WTC11 (cell line): Measurements from ENCODE around the gene PVALEF.

Experiments
- CREB1 ChIP-seq: sonication (generic); formaldehyde crosslinking; IDR thresholded peaks from 2 replicates; pipeline ENCODE4 v1.8.0; 2023; ENCODE audit warnings: mild to moderate bottlenecking, missing genetic modification reagents
- ELF4 ChIP-seq: sonication (generic); formaldehyde crosslinking; IDR thresholded peaks from 2 replicates; pipeline ENCODE4 v1.8.1; 2022; ENCODE audit warnings: low read depth, mild to moderate bottlenecking, moderate library complexity, missing genetic modification reagents
- ESRRA ChIP-seq: sonication (generic); formaldehyde crosslinking; IDR thresholded peaks from 2 replicates; pipeline ENCODE4 v1.8.1; 2022; ENCODE audit warnings: mild to moderate bottlenecking, missing genetic modification reagents, borderline replicate concordance
- GABPB1 ChIP-seq: sonication (generic); formaldehyde crosslinking; IDR thresholded peaks from 2 replicates; pipeline ENCODE4 v1.8.1; 2023; ENCODE audit warnings: mild to moderate bottlenecking, missing genetic modification reagents
- IRF2 ChIP-seq: sonication (generic); formaldehyde crosslinking; IDR thresholded peaks from 2 replicates; pipeline ENCODE4 v1.8.0; 2022; ENCODE audit warnings: low read depth, missing genetic modification reagents, borderline replicate concordance
- ZNF121 ChIP-seq: sonication (generic); formaldehyde crosslinking; IDR thresholded peaks from 2 replicates; pipeline ENCODE4 v1.8.0; 2023; ENCODE audit warnings: missing genetic modification reagents
- TF ChIP-seq, protein P1 (sequence below): fragments of 200-600 bp; IDR thresholded peaks from 2 replicates; pipeline ENCODE4 v1.8.0; 2022; ENCODE audit warnings: antibody characterized with exemption
- TF ChIP-seq, protein P2 (sequence below): sonication (generic); formaldehyde crosslinking; IDR thresholded peaks from 2 replicates; pipeline ENCODE4 v1.8.1; 2023; ENCODE audit warnings: mild to moderate bottlenecking, missing genetic modification reagents, borderline replicate concordance
- TF ChIP-seq, protein P3 (sequence below): sonication (generic); formaldehyde crosslinking; IDR thresholded peaks from 2 replicates; pipeline ENCODE4 v1.8.1; 2022; ENCODE audit warnings: low read depth, missing genetic modification reagents, borderline replicate concordance
- TF ChIP-seq, protein P4 (sequence below): sonication (generic); formaldehyde crosslinking; IDR thresholded peaks from 2 replicates; pipeline ENCODE4 v1.8.1; 2023; ENCODE audit warnings: mild to moderate bottlenecking, missing genetic modification reagents, moderate library complexity
- TF ChIP-seq, protein P5 (sequence below): sonication (generic); formaldehyde crosslinking; IDR thresholded peaks from 2 replicates; pipeline ENCODE4 v1.8.1; 2022; ENCODE audit warnings: mild to moderate bottlenecking, moderate library complexity, missing genetic modification reagents
- TF ChIP-seq, protein P6 (sequence below): sonication (generic); formaldehyde crosslinking; IDR thresholded peaks from 2 replicates; pipeline ENCODE4 v1.8.1; 2022; ENCODE audit warnings: low read depth, mild to moderate bottlenecking, moderate library complexity, missing genetic modification reagents, borderline replicate concordance
- TF ChIP-seq, protein P7 (sequence below): fragments of 250-450 bp; sonication (Bioruptor Pico); IDR thresholded peaks from 2 replicates; pipeline ENCODE4 v1.9.0; 2021; ENCODE audit warnings: moderate library complexity, mild to moderate bottlenecking, inconsistent platforms, borderline replicate concordance
- TF ChIP-seq, protein P8 (sequence below): sonication (generic); formaldehyde crosslinking; IDR thresholded peaks from 2 replicates; pipeline ENCODE4 v1.8.1; 2023; ENCODE audit warnings: mild to moderate bottlenecking, missing genetic modification reagents, moderate library complexity

DNA sequence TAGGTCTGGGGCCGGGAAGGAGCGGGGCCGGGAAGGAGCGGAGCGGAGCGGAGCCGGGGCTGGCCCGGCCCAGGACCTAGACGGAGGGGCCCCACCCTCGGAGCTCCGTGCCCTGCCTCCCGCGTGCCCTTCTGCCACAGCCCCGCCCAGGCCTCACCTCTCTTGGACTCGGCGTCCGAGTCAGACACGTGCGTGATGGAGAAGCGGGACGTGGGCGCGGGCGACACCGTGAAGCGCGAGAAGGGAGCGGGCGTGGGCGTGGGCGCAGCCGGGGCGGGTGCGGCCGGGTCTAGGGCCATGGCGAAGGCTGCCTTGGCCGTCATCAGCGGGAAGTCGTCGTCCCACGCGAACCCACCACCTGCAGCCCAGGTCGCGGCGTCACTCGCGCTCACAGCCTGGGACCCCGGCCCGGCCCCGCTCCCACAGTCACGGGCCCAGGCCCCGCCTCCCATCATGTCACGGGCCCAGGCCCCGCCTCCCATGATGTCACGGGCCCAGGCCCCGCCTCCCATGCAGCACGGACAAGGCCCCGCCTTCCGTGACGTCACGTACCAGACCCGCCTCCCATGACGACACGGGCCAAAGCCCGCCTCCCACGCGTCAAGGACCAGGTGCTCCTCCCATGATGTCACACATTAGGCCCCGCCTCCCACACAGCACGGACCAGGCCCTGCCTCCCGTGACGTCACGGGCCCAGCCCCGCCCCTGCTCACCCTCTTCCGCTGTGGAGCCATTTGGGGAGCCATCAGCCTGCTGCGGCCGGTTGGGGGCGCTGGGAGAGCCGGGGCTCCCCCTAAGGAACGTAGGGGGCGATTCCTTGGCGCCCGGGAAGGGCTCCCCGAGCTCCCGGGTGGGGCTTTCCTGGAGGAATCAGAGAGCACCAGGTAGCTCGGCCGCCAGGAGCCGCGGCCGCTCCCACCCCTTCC lies 45.8 kb upstream of the PVALEF start:
- TF ChIP-seq ZNF121 (no peak), ESRRA (CRISPR knock-in tag) (no peak), ELF4 (no peak), IRF2 (no peak), GABPB1 (CRISPR knock-in tag) (no peak), CREB1 (CRISPR knock-in tag) (no peak)
- TF ChIP-seq, protein P1, sequence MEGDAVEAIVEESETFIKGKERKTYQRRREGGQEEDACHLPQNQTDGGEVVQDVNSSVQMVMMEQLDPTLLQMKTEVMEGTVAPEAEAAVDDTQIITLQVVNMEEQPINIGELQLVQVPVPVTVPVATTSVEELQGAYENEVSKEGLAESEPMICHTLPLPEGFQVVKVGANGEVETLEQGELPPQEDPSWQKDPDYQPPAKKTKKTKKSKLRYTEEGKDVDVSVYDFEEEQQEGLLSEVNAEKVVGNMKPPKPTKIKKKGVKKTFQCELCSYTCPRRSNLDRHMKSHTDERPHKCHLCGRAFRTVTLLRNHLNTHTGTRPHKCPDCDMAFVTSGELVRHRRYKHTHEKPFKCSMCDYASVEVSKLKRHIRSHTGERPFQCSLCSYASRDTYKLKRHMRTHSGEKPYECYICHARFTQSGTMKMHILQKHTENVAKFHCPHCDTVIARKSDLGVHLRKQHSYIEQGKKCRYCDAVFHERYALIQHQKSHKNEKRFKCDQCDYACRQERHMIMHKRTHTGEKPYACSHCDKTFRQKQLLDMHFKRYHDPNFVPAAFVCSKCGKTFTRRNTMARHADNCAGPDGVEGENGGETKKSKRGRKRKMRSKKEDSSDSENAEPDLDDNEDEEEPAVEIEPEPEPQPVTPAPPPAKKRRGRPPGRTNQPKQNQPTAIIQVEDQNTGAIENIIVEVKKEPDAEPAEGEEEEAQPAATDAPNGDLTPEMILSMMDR = no peak; the same call in 1 of the 2 replicates
- TF ChIP-seq, protein P2, sequence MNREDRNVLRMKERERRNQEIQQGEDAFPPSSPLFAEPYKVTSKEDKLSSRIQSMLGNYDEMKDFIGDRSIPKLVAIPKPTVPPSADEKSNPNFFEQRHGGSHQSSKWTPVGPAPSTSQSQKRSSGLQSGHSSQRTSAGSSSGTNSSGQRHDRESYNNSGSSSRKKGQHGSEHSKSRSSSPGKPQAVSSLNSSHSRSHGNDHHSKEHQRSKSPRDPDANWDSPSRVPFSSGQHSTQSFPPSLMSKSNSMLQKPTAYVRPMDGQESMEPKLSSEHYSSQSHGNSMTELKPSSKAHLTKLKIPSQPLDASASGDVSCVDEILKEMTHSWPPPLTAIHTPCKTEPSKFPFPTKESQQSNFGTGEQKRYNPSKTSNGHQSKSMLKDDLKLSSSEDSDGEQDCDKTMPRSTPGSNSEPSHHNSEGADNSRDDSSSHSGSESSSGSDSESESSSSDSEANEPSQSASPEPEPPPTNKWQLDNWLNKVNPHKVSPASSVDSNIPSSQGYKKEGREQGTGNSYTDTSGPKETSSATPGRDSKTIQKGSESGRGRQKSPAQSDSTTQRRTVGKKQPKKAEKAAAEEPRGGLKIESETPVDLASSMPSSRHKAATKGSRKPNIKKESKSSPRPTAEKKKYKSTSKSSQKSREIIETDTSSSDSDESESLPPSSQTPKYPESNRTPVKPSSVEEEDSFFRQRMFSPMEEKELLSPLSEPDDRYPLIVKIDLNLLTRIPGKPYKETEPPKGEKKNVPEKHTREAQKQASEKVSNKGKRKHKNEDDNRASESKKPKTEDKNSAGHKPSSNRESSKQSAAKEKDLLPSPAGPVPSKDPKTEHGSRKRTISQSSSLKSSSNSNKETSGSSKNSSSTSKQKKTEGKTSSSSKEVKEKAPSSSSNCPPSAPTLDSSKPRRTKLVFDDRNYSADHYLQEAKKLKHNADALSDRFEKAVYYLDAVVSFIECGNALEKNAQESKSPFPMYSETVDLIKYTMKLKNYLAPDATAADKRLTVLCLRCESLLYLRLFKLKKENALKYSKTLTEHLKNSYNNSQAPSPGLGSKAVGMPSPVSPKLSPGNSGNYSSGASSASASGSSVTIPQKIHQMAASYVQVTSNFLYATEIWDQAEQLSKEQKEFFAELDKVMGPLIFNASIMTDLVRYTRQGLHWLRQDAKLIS (CRISPR knock-in tag) = no peak
- TF ChIP-seq, protein P3, sequence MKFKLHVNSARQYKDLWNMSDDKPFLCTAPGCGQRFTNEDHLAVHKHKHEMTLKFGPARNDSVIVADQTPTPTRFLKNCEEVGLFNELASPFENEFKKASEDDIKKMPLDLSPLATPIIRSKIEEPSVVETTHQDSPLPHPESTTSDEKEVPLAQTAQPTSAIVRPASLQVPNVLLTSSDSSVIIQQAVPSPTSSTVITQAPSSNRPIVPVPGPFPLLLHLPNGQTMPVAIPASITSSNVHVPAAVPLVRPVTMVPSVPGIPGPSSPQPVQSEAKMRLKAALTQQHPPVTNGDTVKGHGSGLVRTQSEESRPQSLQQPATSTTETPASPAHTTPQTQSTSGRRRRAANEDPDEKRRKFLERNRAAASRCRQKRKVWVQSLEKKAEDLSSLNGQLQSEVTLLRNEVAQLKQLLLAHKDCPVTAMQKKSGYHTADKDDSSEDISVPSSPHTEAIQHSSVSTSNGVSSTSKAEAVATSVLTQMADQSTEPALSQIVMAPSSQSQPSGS = no peak
- TF ChIP-seq, protein P4, sequence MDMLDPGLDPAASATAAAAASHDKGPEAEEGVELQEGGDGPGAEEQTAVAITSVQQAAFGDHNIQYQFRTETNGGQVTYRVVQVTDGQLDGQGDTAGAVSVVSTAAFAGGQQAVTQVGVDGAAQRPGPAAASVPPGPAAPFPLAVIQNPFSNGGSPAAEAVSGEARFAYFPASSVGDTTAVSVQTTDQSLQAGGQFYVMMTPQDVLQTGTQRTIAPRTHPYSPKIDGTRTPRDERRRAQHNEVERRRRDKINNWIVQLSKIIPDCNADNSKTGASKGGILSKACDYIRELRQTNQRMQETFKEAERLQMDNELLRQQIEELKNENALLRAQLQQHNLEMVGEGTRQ (CRISPR knock-in tag) = peak; percentile 78
- TF ChIP-seq, protein P5, sequence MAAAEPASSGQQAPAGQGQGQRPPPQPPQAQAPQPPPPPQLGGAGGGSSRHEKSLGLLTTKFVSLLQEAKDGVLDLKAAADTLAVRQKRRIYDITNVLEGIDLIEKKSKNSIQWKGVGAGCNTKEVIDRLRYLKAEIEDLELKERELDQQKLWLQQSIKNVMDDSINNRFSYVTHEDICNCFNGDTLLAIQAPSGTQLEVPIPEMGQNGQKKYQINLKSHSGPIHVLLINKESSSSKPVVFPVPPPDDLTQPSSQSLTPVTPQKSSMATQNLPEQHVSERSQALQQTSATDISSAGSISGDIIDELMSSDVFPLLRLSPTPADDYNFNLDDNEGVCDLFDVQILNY (CRISPR knock-in tag) = no peak
- TF ChIP-seq, protein P6, sequence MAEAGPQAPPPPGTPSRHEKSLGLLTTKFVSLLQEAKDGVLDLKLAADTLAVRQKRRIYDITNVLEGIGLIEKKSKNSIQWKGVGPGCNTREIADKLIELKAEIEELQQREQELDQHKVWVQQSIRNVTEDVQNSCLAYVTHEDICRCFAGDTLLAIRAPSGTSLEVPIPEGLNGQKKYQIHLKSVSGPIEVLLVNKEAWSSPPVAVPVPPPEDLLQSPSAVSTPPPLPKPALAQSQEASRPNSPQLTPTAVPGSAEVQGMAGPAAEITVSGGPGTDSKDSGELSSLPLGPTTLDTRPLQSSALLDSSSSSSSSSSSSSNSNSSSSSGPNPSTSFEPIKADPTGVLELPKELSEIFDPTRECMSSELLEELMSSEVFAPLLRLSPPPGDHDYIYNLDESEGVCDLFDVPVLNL (CRISPR knock-in tag) = no peak
- TF ChIP-seq, protein P7, sequence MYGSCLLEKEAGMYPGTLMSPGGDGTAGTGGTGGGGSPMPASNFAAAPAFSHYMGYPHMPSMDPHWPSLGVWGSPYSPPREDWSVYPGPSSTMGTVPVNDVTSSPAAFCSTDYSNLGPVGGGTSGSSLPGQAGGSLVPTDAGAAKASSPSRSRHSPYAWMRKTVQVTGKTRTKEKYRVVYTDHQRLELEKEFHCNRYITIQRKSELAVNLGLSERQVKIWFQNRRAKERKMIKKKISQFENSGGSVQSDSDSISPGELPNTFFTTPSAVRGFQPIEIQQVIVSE (CRISPR knock-in tag) = no peak
- TF ChIP-seq, protein P8, sequence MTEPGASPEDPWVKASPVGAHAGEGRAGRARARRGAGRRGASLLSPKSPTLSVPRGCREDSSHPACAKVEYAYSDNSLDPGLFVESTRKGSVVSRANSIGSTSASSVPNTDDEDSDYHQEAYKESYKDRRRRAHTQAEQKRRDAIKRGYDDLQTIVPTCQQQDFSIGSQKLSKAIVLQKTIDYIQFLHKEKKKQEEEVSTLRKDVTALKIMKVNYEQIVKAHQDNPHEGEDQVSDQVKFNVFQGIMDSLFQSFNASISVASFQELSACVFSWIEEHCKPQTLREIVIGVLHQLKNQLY (CRISPR knock-in tag) = no peak
